NB4 (cell line): ENCODE measurements around the gene PLXNA2.

Experiments
- CTCF ChIP-seq: IDR thresholded peaks from one replicate; pipeline ENCODE4 v1.5.1; 2012; ENCODE audit warnings: low read depth, low read length
- MAX ChIP-seq: IDR thresholded peaks from 2 replicates; pipeline ENCODE4 v1.6.1; 2011; ENCODE audit warnings: low read depth, low read length

GRCh38 chr1:208254376-208254775 lies 10.2 kb upstream of the PLXNA2 start:
- TF ChIP-seq CTCF (no peak), MAX (no peak)
